Measurements from ENCODE around the gene RC3H2. TPM values are rescaled to one million over a fixed set of nuclear protein-coding genes. Genes with fewer than 3 reads are reported as not detected.
A peak's percentile ranks its signal among the peaks of the same experiment; 100 is the strongest.

The RC3H2 gene
- total and polyA plus RNA-seq, 2 of the 13 experiments (the other 11 are each of a cell fraction or from before 2014, with no cell fraction given), result 21.0 to 36.4 TPM

GRCh38 chr9:122930541-122931225 is 25.5 kb upstream of the RC3H2 start:
- ChIA-PET POLR2A (interaction anchor here (0.9 to 3.5 kb wide), 8 partner anchors 10 to 60 kb away, joined by 3 to 107 read pairs (median 8); partner anchors contain the start of genes RABGAP1, RC3H2 and ZBTB6), CTCF (ENCODE audit: low intra/inter-chr PET ratio, low total read pairs) (no interaction called here)
- no peak for TF ChIP-seq ZNF446 (CRISPR knock-in tag; IDR thresholded peaks at IDR 0.05)
- TF ChIP-seq ZNF75D (CRISPR knock-in tag; IDR thresholded peaks at IDR 0.05; ENCODE audit: borderline replicate concordance), result peak; percentile 64; the same call in 1 of the 2 replicates
- no peak for TF ChIP-seq ZBTB21 (CRISPR knock-in tag; IDR thresholded peaks at IDR 0.05)
- 0 out of 2 replicates have a peak, but pooled peaks have one; percentile 0 for TF ChIP-seq TOE1 (CRISPR knock-in tag; IDR thresholded peaks at IDR 0.05)
- no peak for TF ChIP-seq YEATS4 (CRISPR knock-in tag; IDR thresholded peaks at IDR 0.05; ENCODE audit: borderline replicate concordance)
- TF ChIP-seq ZNF781 (CRISPR knock-in tag; IDR thresholded peaks at IDR 0.05; ENCODE audit: borderline replicate concordance, not compliant biosample characterization), result peak; percentile 6
- 0 out of 2 replicates have a peak, but pooled peaks have one; percentile 40 for TF ChIP-seq ZSCAN30 (CRISPR knock-in tag; IDR thresholded peaks at IDR 0.05)
- TF ChIP-seq, protein P1, sequence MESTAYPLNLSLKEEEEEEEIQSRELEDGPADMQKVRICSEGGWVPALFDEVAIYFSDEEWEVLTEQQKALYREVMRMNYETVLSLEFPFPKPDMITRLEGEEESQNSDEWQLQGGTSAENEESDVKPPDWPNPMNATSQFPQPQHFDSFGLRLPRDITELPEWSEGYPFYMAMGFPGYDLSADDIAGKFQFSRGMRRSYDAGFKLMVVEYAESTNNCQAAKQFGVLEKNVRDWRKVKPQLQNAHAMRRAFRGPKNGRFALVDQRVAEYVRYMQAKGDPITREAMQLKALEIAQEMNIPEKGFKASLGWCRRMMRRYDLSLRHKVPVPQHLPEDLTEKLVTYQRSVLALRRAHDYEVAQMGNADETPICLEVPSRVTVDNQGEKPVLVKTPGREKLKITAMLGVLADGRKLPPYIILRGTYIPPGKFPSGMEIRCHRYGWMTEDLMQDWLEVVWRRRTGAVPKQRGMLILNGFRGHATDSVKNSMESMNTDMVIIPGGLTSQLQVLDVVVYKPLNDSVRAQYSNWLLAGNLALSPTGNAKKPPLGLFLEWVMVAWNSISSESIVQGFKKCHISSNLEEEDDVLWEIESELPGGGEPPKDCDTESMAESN (CRISPR knock-in tag; conservative IDR thresholded peaks at IDR 0.05), result 0 out of 2 replicates have a peak, but pooled peaks have one; percentile 2
- TF ChIP-seq, protein P2, sequence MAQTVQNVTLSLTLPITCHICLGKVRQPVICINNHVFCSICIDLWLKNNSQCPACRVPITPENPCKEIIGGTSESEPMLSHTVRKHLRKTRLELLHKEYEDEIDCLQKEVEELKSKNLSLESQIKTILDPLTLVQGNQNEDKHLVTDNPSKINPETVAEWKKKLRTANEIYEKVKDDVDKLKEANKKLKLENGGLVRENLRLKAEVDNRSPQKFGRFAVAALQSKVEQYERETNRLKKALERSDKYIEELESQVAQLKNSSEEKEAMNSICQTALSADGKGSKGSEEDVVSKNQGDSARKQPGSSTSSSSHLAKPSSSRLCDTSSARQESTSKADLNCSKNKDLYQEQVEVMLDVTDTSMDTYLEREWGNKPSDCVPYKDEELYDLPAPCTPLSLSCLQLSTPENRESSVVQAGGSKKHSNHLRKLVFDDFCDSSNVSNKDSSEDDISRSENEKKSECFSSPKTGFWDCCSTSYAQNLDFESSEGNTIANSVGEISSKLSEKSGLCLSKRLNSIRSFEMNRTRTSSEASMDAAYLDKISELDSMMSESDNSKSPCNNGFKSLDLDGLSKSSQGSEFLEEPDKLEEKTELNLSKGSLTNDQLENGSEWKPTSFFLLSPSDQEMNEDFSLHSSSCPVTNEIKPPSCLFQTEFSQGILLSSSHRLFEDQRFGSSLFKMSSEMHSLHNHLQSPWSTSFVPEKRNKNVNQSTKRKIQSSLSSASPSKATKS (CRISPR knock-in tag; IDR thresholded peaks at IDR 0.05), result 0 out of 2 replicates have a peak, but pooled peaks have one; percentile 42
- 0 out of 2 replicates have a peak, but pooled peaks have one; percentile 6 for TF ChIP-seq CREB3 (CRISPR knock-in tag; IDR thresholded peaks at IDR 0.05)
- BruUV-seq (replicated peaks), result no TSS peak
- ATAC-seq (no peak; the same call in 2 of the 3 replicates), DNase-seq (ENCODE audit: low spot score) (no peak), FAIRE-seq (no peak)
- Histone ChIP-seq H4K20me1 (ENCODE audit: insufficient read depth, low read length) (no peaks in the 10 kb centered on the region), H3K9ac (ENCODE audit: insufficient read depth, low read depth, low read length) (peak overlapping the region; percentile 92), H3K9me3 (ENCODE audit: low read length) (no peaks in the 10 kb centered on the region), H3K36me3 (replicated peaks in 1 of 2; ENCODE audit: control insufficient read depth in 1 of 2, insufficient read depth in 2 of 2, low read length in 2 of 2) (no peaks in the 10 kb centered on the region), H2AFZ (ENCODE audit: low read length) (no peak overlapping the region), H3K4me1 (ENCODE audit: insufficient read depth, low read length) (peaks cover 35% of the 10 kb centered on the region), H3K27ac (ENCODE audit: extremely low read length, insufficient read depth, low read length) (peak overlapping the region; percentile 87), H3K79me2 (ENCODE audit: insufficient read depth, low read length) (peaks cover 64% of the 10 kb centered on the region), H3K4me2 (ENCODE audit: low read depth, low read length) (peak overlapping the region; percentile 86), H3K4me3 (replicated peaks in 1 of 3; ENCODE audit: insufficient read depth in 1 of 3, low read depth in 2 of 3, low read length in 3 of 3) (peak overlapping the region; percentile 72 to 99 (median 85)), H3K27me3 (ENCODE audit: control insufficient read depth in 1 of 2, insufficient read depth in 2 of 2, low read length in 2 of 2) (no peaks in the 10 kb centered on the region; a peak in 1 of 5 replicates)
- in situ Hi-C loops (cut with HindIII; ENCODE audit: extremely low pct_ligation_motif_present, low pct_unique_long_range_greater_than_20kb) (no loop called here), intact Hi-C loops (cut with micrococcal nuclease; ENCODE audit: unreplicated experiment) (loop anchor here (2.0 kb wide), 1 partner anchor 18 kb away; the partner anchor contains the start of gene ZBTB6)
- 18% methylated on average over 7 of the region's 10 CpGs for WGBS (ENCODE audit: low lambda C conversion rate)
